Kidney epithelial cell (primary cell): ENCODE data around the gene LRCH4. TPM values are rescaled to one million over a fixed set of nuclear protein-coding genes. Genes with fewer than 3 reads are reported as not detected.

Source experiments
- DNase-seq: peaks from one replicate; pipeline ENCODE4 v3.0.0-alpha.2; 2010; ENCODE audit warnings: low read depth
- H3K27me3 ChIP-seq: 2 replicates; pipeline ENCODE4 v1.6.0; 2011; ENCODE audit warnings: low read length; ENCODE audit not compliant: control insufficient read depth, insufficient read depth
- H3K36me3 ChIP-seq: 2 replicates; pipeline ENCODE4 v1.5.1; 2011; ENCODE audit warnings: low read length; ENCODE audit not compliant: control insufficient read depth, insufficient read depth
- H3K4me3 ChIP-seq: 2 replicates; pipeline ENCODE4 v1.5.1; 2011; ENCODE audit warnings: low read depth, mild to moderate bottlenecking, control low read depth, low read length
- CTCF ChIP-seq: IDR thresholded peaks from 2 replicates; pipeline ENCODE4 v1.5.1; 2011; ENCODE audit warnings: mild to moderate bottlenecking, moderate library complexity, low read length, control low read depth, inconsistent platforms; ENCODE audit not compliant: insufficient read depth, poor library complexity, severe bottlenecking
- total RNA-seq: library from RNA; depleted of rRNA; stranded (reverse); fragments of >200 nt; gene quantifications from 2 replicates; pipeline ENCODE4 v1.2.3, GENCODE V29; 2015

LRCH4 gene
- total RNA-seq, 1 donor from 2014 or later, result 69.0 TPM

GRCh38 chr7:100626530-100627237, 40.8 kb upstream of the LRCH4 start:
- no peaks in the 10 kb centered on the region for H3K36me3 ChIP-seq
- no peaks in the 10 kb centered on the region for H3K27me3 ChIP-seq
- no peak for DNase-seq
- no peak for TF ChIP-seq CTCF
- H3K4me3 ChIP-seq, result peak overlapping the region; percentile 28

- Histone ChIP-seq H3K4me3 (peak overlapping the region; percentile 28), H3K36me3 (no peaks in the 10 kb centered on the region), H3K27me3 (no peaks in the 10 kb centered on the region)
- no peak for TF ChIP-seq CTCF
- DNase-seq, result no peak
Measured at GRCh38 chr7:100626055-100626454, 40.1 kb upstream of the LRCH4 start.

DNA sequence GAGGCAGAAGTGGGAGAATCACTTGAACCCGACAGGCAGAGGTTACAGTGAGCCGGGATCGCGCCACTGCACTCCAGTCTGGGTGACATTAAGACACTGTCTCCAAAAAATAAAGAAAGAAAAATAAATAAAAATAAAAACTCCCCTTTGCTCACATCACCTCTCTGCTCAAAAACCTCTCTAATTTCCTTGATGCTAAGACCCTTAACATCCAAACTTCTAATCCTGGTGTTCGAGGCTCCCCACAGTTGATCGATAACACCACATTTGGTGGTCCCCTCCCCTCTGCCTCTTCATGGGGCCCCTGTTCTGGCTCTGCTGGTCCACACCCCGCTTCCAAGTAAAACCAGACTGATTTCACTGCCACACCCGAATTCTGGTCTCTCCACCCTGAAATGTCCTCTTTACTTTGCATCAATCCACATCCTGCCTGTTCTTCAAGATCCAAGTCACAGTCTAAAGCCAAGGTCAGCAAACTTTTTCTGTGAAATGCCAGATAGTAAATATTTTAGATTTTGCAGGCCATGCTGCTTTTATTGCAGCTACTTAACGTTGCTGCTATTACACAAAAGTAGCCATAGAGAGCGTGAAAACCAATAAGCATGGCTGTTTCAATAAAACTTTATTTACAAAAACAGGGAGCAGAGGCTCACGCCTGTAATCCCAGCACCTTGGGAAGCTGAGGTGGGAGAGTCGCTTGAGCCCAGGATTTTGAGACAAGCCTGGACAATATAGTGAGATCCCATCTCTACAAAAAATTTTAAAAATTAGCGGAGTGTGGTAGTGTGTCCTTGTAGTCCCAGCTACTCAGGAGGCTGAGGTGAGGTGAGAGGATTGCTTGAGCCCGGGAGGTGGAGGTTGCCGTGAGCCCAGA, 38.3 kb upstream of the LRCH4 start:
- H3K36me3 ChIP-seq, result no peaks in the 10 kb centered on the region
- no peaks in the 10 kb centered on the region for H3K27me3 ChIP-seq
- no peak for DNase-seq
- H3K4me3 ChIP-seq, result no peak overlapping the region
- TF ChIP-seq CTCF, result no peak

DNA sequence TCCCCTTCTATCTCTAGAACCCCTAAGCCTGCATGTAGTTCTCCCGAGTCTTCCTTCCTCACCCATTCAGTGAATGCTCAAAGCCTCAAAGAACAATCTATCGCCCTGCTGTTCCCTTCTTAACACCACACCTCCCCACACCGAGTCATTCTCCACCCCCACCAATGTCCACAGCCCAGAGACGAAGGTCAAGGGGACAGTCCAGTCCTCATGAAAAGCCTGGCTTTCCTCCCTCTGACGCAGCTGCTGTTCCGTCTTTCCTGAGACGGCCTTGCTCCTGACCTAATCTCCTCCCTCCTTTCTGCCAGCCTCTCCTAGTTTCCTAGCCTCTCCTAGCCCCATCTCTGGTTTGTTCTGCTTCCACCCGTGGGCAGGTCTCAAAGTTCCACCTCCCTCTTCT, 35.6 kb upstream of the LRCH4 start:
- no peaks in the 10 kb centered on the region for H3K36me3 ChIP-seq
- H3K4me3 ChIP-seq, result no peak overlapping the region
- DNase-seq, result no peak
- TF ChIP-seq CTCF, result no peak
- H3K27me3 ChIP-seq, result no peaks in the 10 kb centered on the region

DNA sequence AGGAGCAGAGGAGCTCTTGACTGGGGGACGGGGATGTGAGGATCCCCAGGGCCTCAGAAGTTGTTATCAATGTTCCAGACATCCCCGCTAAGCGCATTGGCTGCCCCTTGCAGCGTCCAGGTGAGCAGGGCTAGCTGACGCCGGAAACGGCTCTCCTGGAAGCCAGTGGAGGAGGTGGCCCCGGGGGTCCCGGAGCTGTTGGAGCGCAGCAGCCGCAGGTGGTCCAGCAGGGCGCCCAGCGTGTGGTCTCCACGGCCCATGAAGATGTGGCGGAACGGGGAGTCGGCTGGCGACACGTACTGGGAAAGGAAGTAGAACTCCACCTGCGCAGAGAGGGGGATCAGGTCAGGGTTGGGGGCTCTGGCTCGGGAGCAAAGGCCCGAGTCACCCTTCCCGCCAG, 34.9 kb upstream of the LRCH4 start:
- TF ChIP-seq CTCF, result no peak
- Histone ChIP-seq H3K27me3 (no peaks in the 10 kb centered on the region), H3K36me3 (no peaks in the 10 kb centered on the region), H3K4me3 (no peak overlapping the region)
- DNase-seq, result no peak

DNA sequence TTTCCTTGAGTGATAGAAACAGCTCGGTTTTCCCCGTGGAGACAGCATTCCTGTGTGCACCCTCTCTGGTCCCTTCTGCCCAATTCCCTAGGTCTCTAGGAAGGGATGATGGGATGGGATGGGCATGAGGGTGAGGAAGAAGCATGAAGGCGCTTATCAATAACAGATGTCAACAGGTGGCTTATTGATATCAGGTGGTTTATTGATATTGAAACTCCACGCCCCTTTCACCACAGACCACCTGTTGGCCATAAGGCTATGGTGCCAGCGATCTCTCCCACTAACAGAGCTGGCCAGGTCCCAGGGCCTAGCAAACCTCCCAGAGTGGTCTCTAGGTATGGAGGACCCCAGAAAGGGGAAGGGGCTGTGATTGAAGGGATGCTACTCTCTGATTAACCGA, 34.3 kb upstream of the LRCH4 start:
- no peak for TF ChIP-seq CTCF
- Histone ChIP-seq H3K4me3 (no peak overlapping the region), H3K36me3 (no peaks in the 10 kb centered on the region), H3K27me3 (no peaks in the 10 kb centered on the region)
- DNase-seq, result no peak
